HEK293T (cell line): ENCODE results near the gene PARP1.
A peak's percentile ranks its signal among the peaks of the same experiment; 100 is the strongest.

ENCODE experiments used
- CTCF ChIA-PET: fragments of 350-600 bp; formaldehyde crosslinking; extraction: SDS; loops from one replicate; lab custom pipeline; 2021; ENCODE audit warnings: antibody characterized with exemption, inconsistent platforms; lab: Yijun Ruan, JAX
- POLR2A ChIA-PET: fragments of 350-600 bp; formaldehyde crosslinking; extraction: SDS; loops from one replicate; lab custom pipeline; 2020; ENCODE audit warnings: antibody characterized with exemption, inconsistent platforms; lab: Yijun Ruan, JAX
- DNase-seq: peaks from one replicate; pipeline ENCODE4 v3.0.0; 2012; ENCODE audit warnings: mixed read lengths; ENCODE audit errors: extremely low spot score
- ARNT ChIP-seq: fragments of 450-650 bp; IDR thresholded peaks from 2 replicates; pipeline ENCODE4 v1.6.1; 2017; ENCODE audit warnings: mild to moderate bottlenecking
- BHLHE40 ChIP-seq: fragments of 450-650 bp; IDR thresholded peaks from 2 replicates; pipeline ENCODE4 v1.6.1; 2016; ENCODE audit warnings: mild to moderate bottlenecking, moderate library complexity, borderline replicate concordance
- CTBP1 ChIP-seq: fragments of 450-650 bp; IDR thresholded peaks from 2 replicates; pipeline ENCODE4 v1.6.1; 2016; ENCODE audit warnings: borderline replicate concordance
- ELF4 ChIP-seq: fragments of 450-650 bp; IDR thresholded peaks from 2 replicates; pipeline ENCODE4 v1.6.1; 2017; ENCODE audit warnings: antibody characterized with exemption
- FOXA1 ChIP-seq: fragments of 450-650 bp; IDR thresholded peaks from 2 replicates; pipeline ENCODE4 v1.6.1; 2016; ENCODE audit warnings: mild to moderate bottlenecking
- FOXK2 ChIP-seq: fragments of 450-650 bp; IDR thresholded peaks from 2 replicates; pipeline ENCODE4 v1.6.1; 2016; ENCODE audit warnings: mild to moderate bottlenecking
- FOXM1 ChIP-seq: fragments of 450-650 bp; IDR thresholded peaks from 2 replicates; pipeline ENCODE4 v1.6.1; 2017; ENCODE audit warnings: mild to moderate bottlenecking, borderline replicate concordance
- HDGF ChIP-seq: fragments of 450-650 bp; IDR thresholded peaks from 2 replicates; pipeline ENCODE4 v1.6.1; 2017; ENCODE audit warnings: antibody characterized with exemption, borderline replicate concordance
- L3MBTL2 ChIP-seq: fragments of 450-650 bp; conservative IDR thresholded peaks from 2 replicates; pipeline ENCODE4 v1.6.1; 2016; ENCODE audit warnings: mild to moderate bottlenecking
- LEF1 ChIP-seq: fragments of 450-650 bp; IDR thresholded peaks from 2 replicates; pipeline ENCODE4 v1.6.1; 2017; ENCODE audit warnings: mild to moderate bottlenecking, borderline replicate concordance
- NFRKB ChIP-seq: fragments of 450-650 bp; IDR thresholded peaks from 2 replicates; pipeline ENCODE4 v1.6.1; 2016; ENCODE audit warnings: mild to moderate bottlenecking, moderate library complexity
- PKNOX1 ChIP-seq: fragments of 450-650 bp; IDR thresholded peaks from 2 replicates; pipeline ENCODE4 v1.6.1; 2016
- SP1 ChIP-seq: fragments of 450-650 bp; IDR thresholded peaks from 2 replicates; pipeline ENCODE4 v1.6.1; 2017
- SUZ12 ChIP-seq: fragments of 450-650 bp; IDR thresholded peaks from 2 replicates; pipeline ENCODE4 v1.6.1; 2016; ENCODE audit warnings: mild to moderate bottlenecking
- TARDBP ChIP-seq: fragments of 450-650 bp; IDR thresholded peaks from 2 replicates; pipeline ENCODE4 v1.6.1; 2016
- ZNF384 ChIP-seq: fragments of 450-650 bp; IDR thresholded peaks from 2 replicates; pipeline ENCODE4 v1.6.1; 2016

PARP1 gene

GRCh38 chr1:226425431-226426031 lies 17.6 kb upstream of the PARP1 start:
- CTCF ChIA-PET = interaction anchor here (0.6 to 4.6 kb wide), 7 partner anchors 9 to 183 kb away, joined by 3 to 27 read pairs (median 5); partner anchors contain the start of gene PARP1
- POLR2A ChIA-PET = interaction anchor here (1.0 to 2.0 kb wide), 2 partner anchors 17 kb away, joined by 3 to 6 read pairs; partner anchors contain the start of gene PARP1
- TF ChIP-seq SUZ12 (no peak), BHLHE40 (no peak), FOXM1 (no peak), SP1 (no peak), ARNT (no peak), L3MBTL2 (no peak), ELF4 (no peak), HDGF (no peak), CTBP1 (no peak), ZNF384 (no peak), NFRKB (no peak), FOXA1 (no peak)
- no peak for DNase-seq

GRCh38 chr1:226425004-226425378 lies 17.1 kb upstream of the PARP1 start:
- no peak for DNase-seq
- TF ChIP-seq LEF1 (no peak), FOXK2 (no peak), ARNT (no peak), PKNOX1 (no peak), FOXM1 (no peak), SUZ12 (no peak), HDGF (no peak), ZNF384 (no peak), L3MBTL2 (no peak), FOXA1 (no peak), ELF4 (no peak), SP1 (no peak), NFRKB (no peak), TARDBP (no peak), CTBP1 (no peak), BHLHE40 (no peak)
- CTCF ChIA-PET = interaction anchor here (0.6 to 4.6 kb wide), 10 partner anchors 9 to 300 kb away, joined by 3 to 27 read pairs (median 4); partner anchors contain the start of gene PARP1
- POLR2A ChIA-PET = interaction anchor here (1.0 kb wide), 1 partner anchor 17 kb away, joined by 3 read pairs; no protein-coding TSS in a partner anchor

- DNase-seq = peak; percentile 66
- CTCF ChIA-PET = interaction anchor here (0.6 to 4.6 kb wide), 11 partner anchors 8 to 299 kb away, joined by 3 to 27 read pairs (median 4); partner anchors contain the start of gene PARP1
- POLR2A ChIA-PET = interaction anchor here (1.0 to 3.0 kb wide), 2 partner anchors 16 kb away, joined by 3 to 10 read pairs; partner anchors contain the start of gene PARP1
- TF ChIP-seq PKNOX1 = peak; percentile 83
- TF ChIP-seq SP1 = no peak
Measured at GRCh38 chr1:226424221-226425003, 16.5 kb upstream of the PARP1 start.

- POLR2A ChIA-PET = interaction anchor here (3.0 kb wide), 1 partner anchor 14 kb away, joined by 10 read pairs; the partner anchor contains the start of gene PARP1
- no peak for DNase-seq
- TF ChIP-seq NFRKB (no peak), PKNOX1 (no peak), ZNF384 (no peak), CTBP1 (no peak), LEF1 (no peak), TARDBP (no peak), ARNT (no peak), BHLHE40 (no peak)
- CTCF ChIA-PET = interaction anchor here (0.9 to 4.6 kb wide), 2 partner anchors 9 to 15 kb away, joined by 3 to 27 read pairs; partner anchors contain the start of gene PARP1
Measured at GRCh38 chr1:226422478-226422877, 14.6 kb upstream of the PARP1 start.

- ChIA-PET CTCF (interaction anchor here (0.6 to 4.8 kb wide), 4 partner anchors 13 to 205 kb away, joined by 3 to 25 read pairs (median 5); partner anchors contain the start of gene PARP1), POLR2A (interaction anchor here (2.5 kb wide), 1 partner anchor 13 kb away, joined by 11 read pairs; the partner anchor contains the start of gene PARP1)
- TF ChIP-seq NFRKB = no peak
- no peak for TF ChIP-seq SUZ12
- no peak for TF ChIP-seq L3MBTL2
- DNase-seq = no peak
Measured at GRCh38 chr1:226420897-226421296, 13.0 kb upstream of the PARP1 start.

- DNase-seq = no peak
- TF ChIP-seq FOXM1 (no peak), SP1 (no peak), L3MBTL2 (no peak)
- CTCF ChIA-PET = interaction anchor here (0.6 to 4.8 kb wide), 6 partner anchors 12 to 206 kb away, joined by 3 to 25 read pairs (median 3); partner anchors contain the start of gene PARP1
- POLR2A ChIA-PET = interaction anchor here (2.5 kb wide), 1 partner anchor 13 kb away, joined by 11 read pairs; the partner anchor contains the start of gene PARP1
Measured at GRCh38 chr1:226420328-226420727, 12.4 kb upstream of the PARP1 start.
